Endothelial cell of umbilical vein (primary cell): Measurements from ENCODE around the gene SENP8. TPM values are rescaled to one million over a fixed set of nuclear protein-coding genes. Genes with fewer than 3 reads are reported as not detected.

Source experiments
- BruUV-seq: library from RNA; stranded (reverse); fragments of 400-500 nt; replicated peaks from 2 replicates; lab custom pipeline; 2021; lab: Mats Ljungman, UMichigan
- CTCF ChIA-PET: fragments of 300-600, 350-600 bp; sonication (Branson Sonifier 250); formaldehyde crosslinking; loops from one replicate; lab custom pipeline; 2021; ENCODE audit warnings: antibody characterized with exemption, inconsistent platforms; lab: Charles Lee
- POLR2A ChIA-PET: fragments of 300-600, 350-600 bp; sonication (Branson Sonifier 250); formaldehyde crosslinking; loops from one replicate; lab custom pipeline; 2021; ENCODE audit warnings: antibody characterized with exemption, inconsistent platforms; lab: Charles Lee
- DNase-seq: peaks from one replicate; pipeline ENCODE4 v3.0.0-alpha.2; 2011; ENCODE audit warnings: low read depth, low spot score
- FAIRE-seq: peaks from 2 replicates; lab custom pipeline; 2011; peaks lifted over from hg19 to GRCh38; lab: Jason Lieb, UNC
- H2AFZ ChIP-seq: 2 replicates; pipeline ENCODE4 v1.6.0; 2012; ENCODE audit warnings: low read depth, low read length, control low read depth, inconsistent platforms
- H3K27ac ChIP-seq: 2 replicates; pipeline ENCODE4 v1.5.1; 2011; ENCODE audit warnings: low read depth, mild to moderate bottlenecking, control low read depth, low read length, moderate library complexity; ENCODE audit not compliant: insufficient read depth
- H3K27me3 ChIP-seq, 2 experiments: 2 replicates each; pipeline versions ENCODE4 v1.6.0 to v1.6.1; 2011; ENCODE audit warnings: low read length in 2 of 2, mixed read lengths in 1 of 2; ENCODE audit not compliant: control insufficient read depth in 2 of 2, insufficient read depth in 2 of 2
- H3K36me3 ChIP-seq, 2 experiments: 2 replicates in 1 of 2; 3 replicates in 1 of 2; pipeline ENCODE4 v1.5.1; 2011; ENCODE audit warnings: low read length in 2 of 2, mild to moderate bottlenecking in 1 of 2, moderate library complexity in 1 of 2; ENCODE audit not compliant: control insufficient read depth in 2 of 2, insufficient read depth in 2 of 2; ENCODE audit errors: extremely low read depth in 1 of 2
- H3K4me1 ChIP-seq: 3 replicates; pipeline ENCODE4 v1.5.1; 2011; ENCODE audit warnings: mild to moderate bottlenecking, low read length; ENCODE audit not compliant: control insufficient read depth, insufficient read depth; ENCODE audit errors: extremely low read depth
- H3K4me2 ChIP-seq: 2 replicates; pipeline ENCODE4 v1.6.1; 2011; ENCODE audit warnings: low read length, control low read depth, mixed read lengths; ENCODE audit not compliant: insufficient read depth
- H3K4me3 ChIP-seq, 3 experiments: fragments of 200-600 bp in 1 of 3; sonication (generic), shearing (Covaris generic) in 1 of 3; replicated peaks in 1 of 3; 2 replicates each; pipeline ENCODE4 v1.5.1; 2011 to 2016; ENCODE audit warnings: control low read depth in 3 of 3, low read length in 3 of 3, mild to moderate bottlenecking in 2 of 3, inconsistent platforms in 1 of 3, low read depth in 1 of 3, moderate library complexity in 1 of 3; ENCODE audit not compliant: insufficient read depth in 1 of 3
- H3K79me2 ChIP-seq: 2 replicates; pipeline ENCODE4 v1.6.0; 2012; ENCODE audit warnings: low read length, inconsistent platforms; ENCODE audit not compliant: control insufficient read depth, insufficient read depth
- H3K9ac ChIP-seq: replicated peaks from 2 replicates; pipeline ENCODE3; 2011; ENCODE audit warnings: low read length, control low read depth; ENCODE audit not compliant: insufficient read depth; ENCODE audit errors: extremely low read depth
- H3K9me1 ChIP-seq: replicated peaks from 3 replicates; pipeline ENCODE4 v1.6.0; 2011; ENCODE audit warnings: mild to moderate bottlenecking, low read length; ENCODE audit not compliant: control insufficient read depth, insufficient read depth; ENCODE audit errors: extremely low read depth
- H3K9me3 ChIP-seq: replicated peaks from 2 replicates; pipeline ENCODE4 v1.5.1; 2012; ENCODE audit warnings: low read length, inconsistent platforms; ENCODE audit not compliant: control insufficient read depth, insufficient read depth
- H4K20me1 ChIP-seq: replicated peaks from 2 replicates; pipeline ENCODE3; 2011; ENCODE audit warnings: mild to moderate bottlenecking, low read length; ENCODE audit not compliant: control insufficient read depth, insufficient read depth; ENCODE audit errors: extremely low read depth
- CTCF ChIP-seq, 2 donors: IDR thresholded peaks; 1 replicate in 1 of 2; 2 replicates in 1 of 2; pipeline ENCODE4 v1.5.1; 2011; ENCODE audit warnings: low read length in 2 of 2, mild to moderate bottlenecking in 2 of 2, moderate library complexity in 2 of 2, control low read depth in 1 of 2, inconsistent platforms in 1 of 2, low read depth in 1 of 2; ENCODE audit not compliant: insufficient read depth in 1 of 2; ENCODE audit errors: extremely low read depth in 1 of 2
- EZH2 ChIP-seq: IDR thresholded peaks from 2 replicates; pipeline ENCODE4 v1.6.1; 2012; ENCODE audit warnings: borderline replicate concordance, low read depth, mild to moderate bottlenecking, moderate library complexity, low read length, inconsistent platforms; ENCODE audit not compliant: severe bottlenecking
- FOS ChIP-seq: IDR thresholded peaks from 2 replicates; pipeline ENCODE4 v1.6.1; 2011; ENCODE audit warnings: mild to moderate bottlenecking, low read length, moderate library complexity, borderline replicate concordance; ENCODE audit not compliant: insufficient read depth
- GATA2 ChIP-seq: IDR thresholded peaks from 2 replicates; pipeline ENCODE4 v1.7.0; 2011; ENCODE audit warnings: low read depth, mild to moderate bottlenecking, moderate library complexity, mixed read lengths, low read length; ENCODE audit not compliant: insufficient read length, insufficient read depth
- JUN ChIP-seq: IDR thresholded peaks from 2 replicates; pipeline ENCODE4 v1.6.1; 2011; ENCODE audit warnings: borderline replicate concordance, low read depth; ENCODE audit not compliant: insufficient read length, insufficient read depth
- MAX ChIP-seq: IDR thresholded peaks from 2 replicates; pipeline ENCODE4 v1.6.1; 2011; ENCODE audit not compliant: insufficient read depth, insufficient read length
- MYC ChIP-seq: IDR thresholded peaks from one replicate; pipeline ENCODE4 v1.6.1; 2011; ENCODE audit warnings: mild to moderate bottlenecking, low read depth, low read length
- POLR2A ChIP-seq: IDR thresholded peaks from 2 replicates; pipeline ENCODE4 v1.6.1; 2012; ENCODE audit warnings: low read depth, mild to moderate bottlenecking, control low read depth, low read length
- POLR2AphosphoS5 ChIP-seq: IDR thresholded peaks from 2 replicates; pipeline ENCODE4 v1.6.1; 2012; ENCODE audit warnings: low read depth, mild to moderate bottlenecking, control low read depth, low read length, moderate library complexity; ENCODE audit not compliant: insufficient read depth
- dilution Hi-C: fragments of 300-500 bp; cut with MboI; formaldehyde crosslinking; loops from one replicate; pipeline ENCODE4 v1.15.0; 2019; ENCODE audit warnings: low sequenced_read_pairs; ENCODE audit not compliant: extremely low pct_ligation_motif_present
- intact Hi-C: fragments of 100-400 bp; cut with micrococcal nuclease; formaldehyde crosslinking; loops from one replicate; pipeline ENCODE4 v1.10.0; 2022
- polyA plus RNA-seq, 4 experiments: library from polyadenylated mRNA; depleted of rRNA in 3 of 4; stranded (reverse) in 3 of 4; unstranded in 1 of 4; fragments of >200 nt; gene quantifications; 2 replicates each; pipeline versions ENCODE4 v1.2.1 to v1.2.3, GENCODE V29; 2011 to 2012; ENCODE audit warnings: missing spikeins in 1 of 4
- total RNA-seq: library from RNA; stranded (reverse); gene quantifications from 2 replicates; pipeline ENCODE4 v1.2.3, GENCODE V29; 2021

Gene SENP8
- total and polyA plus RNA-seq, 2 donors (not counting 3 experiments of a cell fraction or from before 2014, with no cell fraction given): 0.91 to 1.3 TPM

GRCh38 chr15:72173864-72174550, 55.8 kb downstream of the SENP8 start:
- no peaks in the 10 kb centered on the region for H3K36me3 ChIP-seq
- no peak overlapping the region for H3K9ac ChIP-seq
- no peak overlapping the region for H3K27ac ChIP-seq
- FAIRE-seq (no peak), DNase-seq (no peak)
- H3K79me2 ChIP-seq: no peaks in the 10 kb centered on the region
- H3K9me1 ChIP-seq: no peaks in the 10 kb centered on the region
- POLR2A ChIA-PET: no interaction called here
- H3K4me1 ChIP-seq: no peaks in the 10 kb centered on the region
- no peak overlapping the region for H3K4me2 ChIP-seq
- H3K27me3 ChIP-seq: peaks cover 0 to 3% of the 10 kb centered on the region in 2 experiments
- H3K4me3 ChIP-seq: no peak overlapping the region
- CTCF ChIA-PET: interaction anchor here (1.1 to 2.5 kb wide), 2 partner anchors 11 to 18 kb away, joined by 3 to 8 read pairs; no protein-coding TSS in a partner anchor
- no peaks in the 10 kb centered on the region for H4K20me1 ChIP-seq
- TF ChIP-seq EZH2 (no peak), MYC (no peak), POLR2A (no peak), CTCF (IDR thresholded peaks at IDR 0.05; ENCODE audit: extremely low read depth in 1 of 2, insufficient read depth in 1 of 2, low read depth in 1 of 2, low read length in 2 of 2) (no peak), JUN (no peak), POLR2AphosphoS5 (no peak), FOS (no peak), GATA2 (no peak), MAX (no peak)
- dilution Hi-C loops: no loop called here
- intact Hi-C loops: no loop called here
- no peaks in the 10 kb centered on the region for H3K9me3 ChIP-seq
- no TSS peak for BruUV-seq
- no peak overlapping the region for H2AFZ ChIP-seq
